HG03571 (cell line): ENCODE data around the gene GPBP1L1.

Source experiments
- ATAC-seq: cut with Tn5 transposase; IDR thresholded peaks from one replicate; pipeline ENCODE4 v1.9.1; 2021; ENCODE audit not compliant: unreplicated experiment

GPBP1L1 gene

DNA sequence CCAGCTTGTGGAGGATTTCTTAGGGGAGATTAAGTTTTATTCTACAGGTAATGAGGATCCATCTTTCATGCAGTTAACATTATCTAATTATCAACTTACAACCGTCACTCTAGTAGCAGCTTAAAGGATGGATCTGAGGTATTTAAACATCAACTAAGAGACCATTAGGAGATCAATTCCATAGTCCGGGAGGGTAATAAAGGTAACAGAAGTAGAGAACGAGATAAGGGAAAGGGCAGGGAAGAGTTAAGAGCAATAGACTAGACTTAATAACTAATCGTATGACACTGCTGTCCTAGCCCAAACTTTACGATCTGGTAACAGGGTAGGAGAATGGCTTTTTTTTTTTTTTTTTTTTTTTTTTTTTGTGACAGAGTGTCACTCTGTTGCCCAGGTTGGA is 43.0 kb downstream of the GPBP1L1 start:
- no peak for ATAC-seq

- no peak for ATAC-seq
Observed at GRCh38 chr1:45640293-45640692, 46.0 kb downstream of the GPBP1L1 start.

- ATAC-seq, result no peak
Observed at GRCh38 chr1:45635211-45635610, 51.1 kb downstream of the GPBP1L1 start.

- ATAC-seq, result no peak
Observed at GRCh38 chr1:45630429-45630828, 55.9 kb downstream of the GPBP1L1 start.

DNA sequence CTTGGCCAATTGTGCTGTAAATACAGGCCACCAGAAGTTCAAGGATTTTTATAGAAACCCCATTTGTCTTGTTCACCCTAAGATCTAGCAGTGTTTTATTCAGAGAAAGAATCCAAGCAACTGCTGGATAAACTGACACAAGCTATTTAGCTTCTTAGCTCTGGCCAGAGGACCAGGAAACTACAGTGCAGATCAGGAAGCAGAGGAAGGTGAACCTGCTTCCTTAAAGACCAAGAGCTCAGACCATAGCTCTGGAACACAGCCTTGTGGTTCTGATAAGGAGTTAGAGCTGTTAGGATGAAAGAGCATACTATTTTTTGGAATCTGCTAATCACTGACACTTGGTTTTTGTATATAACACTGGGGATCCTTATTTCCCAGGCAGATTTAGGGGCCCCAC is 57.3 kb downstream of the GPBP1L1 start:
- no peak for ATAC-seq

- no peak for ATAC-seq
Observed at GRCh38 chr1:45623972-45624371, 62.4 kb downstream of the GPBP1L1 start, which contains the start of gene CCDC17. Gene CCDC17 (minus strand): TSS chr1:45624054. CDS start chr1:45623909, 145 bp downstream.

- no peak for ATAC-seq
Observed at GRCh38 chr1:45622524-45623394, 63.6 kb downstream of the GPBP1L1 start.

DNA sequence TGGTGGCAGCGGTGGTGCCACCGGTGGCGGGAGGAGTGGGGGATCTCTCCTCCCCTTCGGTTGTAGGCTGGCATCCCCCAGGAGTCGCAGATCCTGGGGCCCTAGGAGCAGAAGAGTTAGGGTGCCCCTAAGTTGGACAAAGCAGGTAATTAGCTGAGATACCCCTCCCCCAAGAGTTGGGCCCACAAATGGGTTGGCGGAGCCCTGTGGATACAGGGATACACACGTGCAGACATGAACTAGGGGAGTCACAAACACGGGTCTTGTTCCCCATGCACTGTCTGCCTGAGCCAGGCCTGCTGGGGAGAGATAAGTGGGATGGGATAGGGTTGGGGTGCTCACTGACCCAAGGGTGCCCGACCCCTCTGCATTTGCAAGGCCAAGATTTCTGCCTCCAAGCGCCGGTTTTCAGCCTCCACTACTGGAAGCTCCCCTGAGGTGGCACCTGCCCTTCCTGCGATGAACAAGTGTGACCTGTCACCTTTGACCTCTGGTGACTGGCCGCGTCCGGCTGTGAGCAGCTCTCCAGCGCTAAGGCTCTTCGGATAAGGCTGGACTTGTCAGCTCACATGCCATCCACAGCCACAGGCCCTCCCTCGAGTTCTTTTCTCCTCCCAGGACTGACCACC is 64.3 kb downstream of the GPBP1L1 start:
- no peak for ATAC-seq

GRCh38 chr1:45621501-45621836 is 64.9 kb downstream of the GPBP1L1 start:
- ATAC-seq, result no peak

- no peak for ATAC-seq
Observed at GRCh38 chr1:45620588-45621500, 65.5 kb downstream of the GPBP1L1 start.

DNA sequence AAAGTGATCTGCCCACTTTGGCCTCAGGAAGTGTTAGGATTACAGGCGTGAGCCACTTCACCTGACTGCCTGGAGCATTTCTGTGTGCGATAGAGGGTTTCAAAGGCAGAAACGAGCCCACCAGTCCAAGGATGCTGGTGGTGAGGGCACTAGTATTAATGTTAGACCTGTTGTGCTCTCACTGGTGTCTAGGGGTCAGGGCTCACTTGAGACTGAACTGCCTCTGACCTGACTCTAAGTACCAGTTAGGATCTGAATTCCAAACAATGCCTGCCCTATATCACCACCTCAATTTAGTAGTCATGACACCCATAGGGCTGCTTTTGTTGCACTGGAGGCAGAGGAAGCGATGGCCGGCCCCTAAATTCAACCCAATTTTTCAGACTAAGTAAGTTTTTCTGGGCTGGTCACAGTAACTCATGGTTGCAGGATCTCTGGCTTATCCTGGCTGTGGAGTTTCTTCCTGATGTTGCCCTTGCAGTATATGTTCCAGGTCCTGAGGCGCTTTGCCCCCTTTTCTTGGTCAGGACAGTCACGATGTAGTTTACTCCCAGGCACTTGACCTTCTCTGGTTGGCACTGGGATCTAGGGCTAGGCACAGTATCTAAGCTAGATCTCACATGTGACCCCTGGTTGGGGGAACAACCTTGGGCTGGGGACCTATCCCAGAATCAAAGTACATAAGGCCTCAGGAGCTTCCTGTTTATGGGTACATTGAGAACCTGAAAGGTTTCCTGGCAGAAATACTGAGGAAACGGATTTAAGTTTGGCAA is 67.0 kb downstream of the GPBP1L1 start:
- ATAC-seq, result no peak

DNA sequence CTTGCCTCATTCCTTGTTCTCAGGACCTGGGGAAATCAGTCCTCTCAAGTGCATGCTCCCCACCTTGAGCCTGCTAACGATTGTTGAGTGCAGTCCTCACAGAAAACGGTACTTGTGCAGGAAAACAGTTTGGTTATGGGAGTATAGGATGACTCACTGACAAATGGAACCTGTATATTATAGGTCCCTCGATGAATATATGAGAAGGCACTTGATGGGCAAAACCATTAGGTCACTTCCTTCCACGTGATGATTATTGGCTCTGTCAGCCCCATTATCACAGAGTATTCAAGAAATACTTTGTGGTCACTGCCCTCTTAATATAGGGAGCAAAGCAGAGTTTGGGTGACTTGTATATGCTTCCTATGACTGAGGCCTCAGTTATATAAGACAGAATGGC is 68.7 kb downstream of the GPBP1L1 start:
- no peak for ATAC-seq

DNA sequence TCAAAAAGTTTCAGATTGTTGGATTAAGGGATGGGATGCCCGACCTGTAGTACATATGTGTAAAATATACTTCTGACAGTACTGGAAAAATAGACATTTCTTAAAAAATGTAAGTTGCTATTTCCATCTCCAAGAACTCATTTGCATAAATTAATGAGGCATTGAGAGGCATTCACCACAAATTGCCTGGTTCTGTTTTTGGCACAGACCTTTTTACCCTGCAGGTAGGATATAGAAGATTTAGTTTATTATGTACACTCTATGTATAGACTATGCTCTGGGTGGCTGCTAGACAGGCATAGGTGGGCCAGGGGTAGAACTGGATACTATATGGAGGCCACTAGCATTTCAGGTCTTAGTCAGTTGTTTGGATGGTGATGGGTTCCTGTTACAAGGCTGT is 70.4 kb downstream of the GPBP1L1 start:
- no peak for ATAC-seq

- no peak for ATAC-seq
Observed at GRCh38 chr1:45612941-45613579, 73.3 kb downstream of the GPBP1L1 start.

DNA sequence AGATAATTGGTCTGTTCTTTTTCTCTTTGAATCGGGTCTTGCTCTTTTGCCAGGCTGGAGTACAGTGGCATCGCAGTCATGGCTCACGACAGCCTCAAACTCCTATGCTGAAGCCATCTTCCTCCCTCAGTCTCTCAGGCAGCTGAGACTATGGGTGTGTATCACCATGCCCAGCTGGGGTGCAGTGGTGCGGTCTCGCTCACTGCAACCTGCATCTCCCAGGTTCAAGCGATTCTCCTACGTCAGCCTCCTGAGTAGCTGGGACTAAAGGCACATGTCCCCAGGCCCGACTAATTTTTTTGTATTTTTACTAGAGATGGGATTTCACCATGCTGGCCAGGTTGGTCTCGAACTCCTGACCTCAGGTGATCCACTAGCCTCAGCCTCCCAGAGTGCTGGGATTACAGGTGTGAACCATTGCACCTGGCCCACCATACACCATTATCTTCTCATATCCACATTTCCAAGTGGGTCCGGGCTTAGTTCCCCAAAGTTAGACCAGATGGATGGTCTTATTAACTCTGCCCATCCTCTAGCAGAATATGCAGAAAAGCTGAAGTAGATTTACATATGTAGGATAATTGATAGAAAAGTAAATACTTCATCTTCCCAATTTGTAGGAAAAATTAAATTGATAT is 75.6 kb downstream of the GPBP1L1 start:
- no peak for ATAC-seq

DNA sequence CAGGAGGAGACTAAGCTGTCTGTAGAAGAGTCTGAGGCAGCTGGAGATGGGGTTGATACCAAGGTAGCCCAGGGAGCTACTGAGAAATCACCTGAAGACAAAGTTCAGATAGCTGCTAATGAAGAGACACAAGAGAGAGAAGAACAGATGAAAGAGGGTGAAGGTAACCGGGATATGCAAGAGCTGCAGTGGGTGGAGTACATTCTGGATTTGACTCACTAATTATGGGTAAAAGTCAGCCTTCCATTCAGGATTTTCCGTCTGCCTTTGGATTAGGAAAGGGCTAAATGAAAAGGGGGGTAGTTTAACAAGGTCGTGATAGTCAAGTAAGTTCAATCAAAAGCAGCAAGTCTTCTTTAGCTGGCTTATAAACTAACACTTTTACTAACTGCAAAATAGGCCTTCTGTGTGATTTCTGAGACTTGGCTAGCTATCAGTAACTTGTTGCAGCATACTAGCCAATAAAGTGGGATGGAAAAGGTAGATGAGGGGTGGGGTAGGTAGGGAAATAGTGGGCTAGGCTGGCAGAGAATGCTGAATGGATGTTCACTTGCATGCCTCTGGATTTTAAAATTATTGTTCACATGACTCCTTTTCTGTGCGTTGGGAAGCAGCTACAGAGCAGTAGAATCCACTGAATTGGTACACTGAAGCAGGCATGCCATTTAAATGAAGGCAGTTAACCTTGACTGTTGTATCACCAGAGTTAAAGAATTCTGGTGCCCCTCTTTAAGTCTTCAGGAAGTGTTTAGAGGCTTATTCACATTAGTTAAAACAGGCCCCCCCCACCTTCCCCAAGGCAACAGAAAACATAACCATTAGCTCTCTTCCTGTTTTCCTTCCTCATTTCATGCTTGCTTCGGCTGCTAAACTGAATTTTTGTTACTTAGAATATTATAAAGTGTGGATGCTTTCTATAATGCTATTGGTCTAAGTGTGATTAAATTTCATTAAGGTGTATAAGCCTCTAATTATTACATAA is 77.9 kb downstream of the GPBP1L1 start:
- no peak for ATAC-seq

- no peak for ATAC-seq
Observed at GRCh38 chr1:45607404-45608074, 78.8 kb downstream of the GPBP1L1 start.

- ATAC-seq, result no peak
Observed at GRCh38 chr1:45604239-45604638, 82.1 kb downstream of the GPBP1L1 start.
